Naive thymus-derived CD8-positive, alpha-beta T cell (primary cell): ENCODE measurements around the gene VWC2. TPM values are rescaled to one million over a fixed set of nuclear protein-coding genes. Genes with fewer than 3 reads are reported as not detected.
A peak's percentile ranks its signal among the peaks of the same experiment; 100 is the strongest.

Experiments
- ATAC-seq, 2 donors: fragments of 150-1000 bp; cut with Tn5 transposase in 1 of 2; sonication (Bioruptor Pico), chemical (Tn5 transposase) in 1 of 2; 1 replicate in 1 of 2; 2 replicates in 1 of 2; pipeline ENCODE4 v1.10.0; 2021; ENCODE audit warnings: mild to moderate bottlenecking in 2 of 2, moderate library complexity in 2 of 2
- POLR2A ChIA-PET: fragments of 350-600 bp; sonication (Branson Sonifier 250); formaldehyde crosslinking; loops from one replicate; lab custom pipeline; 2021; ENCODE audit warnings: antibody characterized with exemption; lab: Charles Lee
- DNase-seq, 10 donors: peaks; one replicate each; pipeline versions ENCODE4 v3.0.0 to v3.0.0-alpha.2; 2020 to 2022
- H3K27ac Mint-ChIP-seq, 10 donors: one replicate each; pipeline ENCODE4 v1.8.0; 2020 to 2022; ENCODE audit warnings: mild to moderate bottlenecking in 10 of 10, mixed read lengths in 10 of 10, moderate library complexity in 4 of 10, inconsistent platforms in 1 of 10
- H3K27me3 Mint-ChIP-seq, 5 donors: one replicate each; pipeline ENCODE4 v1.8.0; 2021 to 2022; ENCODE audit warnings: mixed read lengths in 5 of 5
- H3K36me3 Mint-ChIP-seq, 3 donors: one replicate each; pipeline ENCODE4 v1.8.0; 2020 to 2022; ENCODE audit warnings: mixed read lengths in 3 of 3, mild to moderate bottlenecking in 2 of 3, inconsistent platforms in 1 of 3
- H3K4me1 Mint-ChIP-seq, 4 donors: one replicate each; pipeline ENCODE4 v1.8.0; 2021 to 2022; ENCODE audit warnings: mixed read lengths in 4 of 4
- H3K4me3 Mint-ChIP-seq, 10 donors: one replicate each; pipeline ENCODE4 v1.8.0; 2020 to 2022; ENCODE audit warnings: mild to moderate bottlenecking in 10 of 10, mixed read lengths in 10 of 10, moderate library complexity in 6 of 10, inconsistent platforms in 1 of 10
- H3K9me3 Mint-ChIP-seq, 9 donors: one replicate each; pipeline ENCODE4 v1.8.0; 2020 to 2022; ENCODE audit warnings: mixed read lengths in 9 of 9, mild to moderate bottlenecking in 3 of 9, inconsistent platforms in 1 of 9, moderate library complexity in 1 of 9
- polyA plus RNA-seq, 3 donors: library from polyadenylated mRNA; unstranded; fragments of 300-500 nt; fragmentation: Illumina TruSeq; gene quantifications; one replicate each; pipeline ENCODE4 v1.2.3, GENCODE V29; 2021
- total RNA-seq, 8 experiments: library from RNA in 2 of 8; stranded (reverse) in 2 of 8; gene quantifications; one replicate each; pipeline ENCODE4 v1.2.3 and lab custom pipeline; 2021 to 2026

VWC2 gene
- total and polyA plus RNA-seq, 5 experiments from 2014 or later = 0.01 TPM; not detected in 4

GRCh38 chr7:49772916-49773217 is 571 bp upstream of the VWC2 start:
- H3K9me3 Mint-ChIP-seq = peaks cover 0 to 6% (median 0%) of the 10 kb centered on the region in 9 donors
- DNase-seq (no peak), ATAC-seq (no peak)
- H3K4me1 Mint-ChIP-seq = peaks cover 5 to 12% (median 9%) of the 10 kb centered on the region in 4 donors
- POLR2A ChIA-PET = no interaction called here
- H3K27me3 Mint-ChIP-seq = peaks cover 27 to 77% (median 54%) of the 10 kb centered on the region in 5 donors
- H3K27ac Mint-ChIP-seq = no peak overlapping the region
- peaks cover 0 to 7% (median 5%) of the 10 kb centered on the region in 3 donors for H3K36me3 Mint-ChIP-seq
- peak overlapping the region in 6 of 10 donors; percentile 19 to 80 (median 55) for H3K4me3 Mint-ChIP-seq

- POLR2A ChIA-PET = no interaction called here
- peaks cover 5 to 12% (median 9%) of the 10 kb centered on the region in 4 donors for H3K4me1 Mint-ChIP-seq
- H3K27ac Mint-ChIP-seq = no peak overlapping the region
- H3K36me3 Mint-ChIP-seq = peaks cover 0 to 7% (median 5%) of the 10 kb centered on the region in 3 donors
- H3K9me3 Mint-ChIP-seq = peaks cover 0 to 4% (median 0%) of the 10 kb centered on the region in 9 donors
- H3K27me3 Mint-ChIP-seq = peaks cover 29 to 79% (median 57%) of the 10 kb centered on the region in 5 donors
- ATAC-seq = no peak
- DNase-seq = no peak
- no peak overlapping the region for H3K4me3 Mint-ChIP-seq
Observed at GRCh38 chr7:49773936-49774458, 559 bp downstream of the VWC2 start.

DNA sequence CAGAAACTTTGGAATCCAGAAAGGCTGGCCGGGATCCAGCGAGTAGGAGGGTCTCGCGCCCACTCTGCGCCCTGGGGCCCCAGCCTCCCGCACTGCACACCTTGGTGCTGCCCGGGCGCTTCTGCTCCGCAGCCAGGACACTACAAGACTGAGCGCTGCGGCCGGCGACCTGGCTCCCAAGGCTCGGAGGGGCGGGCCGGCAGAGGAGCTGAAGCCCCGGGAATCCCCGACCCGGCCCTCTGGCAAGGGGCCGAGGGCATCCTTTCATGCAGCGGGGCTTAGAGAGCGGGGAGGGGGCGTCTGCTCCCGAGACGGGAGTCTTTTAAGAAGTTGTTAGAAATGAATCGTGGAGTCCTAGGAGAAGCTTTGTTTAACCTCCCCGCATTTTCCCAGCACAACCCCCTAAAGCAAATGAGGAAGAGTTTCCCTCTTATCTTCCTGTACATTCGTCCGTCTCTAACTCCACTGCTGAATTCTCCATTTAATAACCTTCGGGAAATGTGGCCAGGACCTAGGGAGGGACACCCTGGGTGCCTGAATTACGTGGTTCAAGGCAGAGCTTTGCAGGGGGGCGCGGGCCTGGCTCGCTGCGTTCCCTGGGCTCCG is 1.1 kb downstream of the VWC2 start:
- peak overlapping the region in 3 of 10 donors; percentile 36 to 70 (median 36) for H3K4me3 Mint-ChIP-seq
- ATAC-seq (no peak), DNase-seq (no peak)
- POLR2A ChIA-PET = no interaction called here
- peaks cover 5 to 12% (median 9%) of the 10 kb centered on the region in 4 donors for H3K4me1 Mint-ChIP-seq
- H3K27me3 Mint-ChIP-seq = peaks cover 29 to 79% (median 56%) of the 10 kb centered on the region in 5 donors
- H3K9me3 Mint-ChIP-seq = peaks cover 0 to 4% (median 0%) of the 10 kb centered on the region in 9 donors
- no peak overlapping the region for H3K27ac Mint-ChIP-seq
- peaks cover 0 to 7% (median 5%) of the 10 kb centered on the region in 3 donors for H3K36me3 Mint-ChIP-seq

DNA sequence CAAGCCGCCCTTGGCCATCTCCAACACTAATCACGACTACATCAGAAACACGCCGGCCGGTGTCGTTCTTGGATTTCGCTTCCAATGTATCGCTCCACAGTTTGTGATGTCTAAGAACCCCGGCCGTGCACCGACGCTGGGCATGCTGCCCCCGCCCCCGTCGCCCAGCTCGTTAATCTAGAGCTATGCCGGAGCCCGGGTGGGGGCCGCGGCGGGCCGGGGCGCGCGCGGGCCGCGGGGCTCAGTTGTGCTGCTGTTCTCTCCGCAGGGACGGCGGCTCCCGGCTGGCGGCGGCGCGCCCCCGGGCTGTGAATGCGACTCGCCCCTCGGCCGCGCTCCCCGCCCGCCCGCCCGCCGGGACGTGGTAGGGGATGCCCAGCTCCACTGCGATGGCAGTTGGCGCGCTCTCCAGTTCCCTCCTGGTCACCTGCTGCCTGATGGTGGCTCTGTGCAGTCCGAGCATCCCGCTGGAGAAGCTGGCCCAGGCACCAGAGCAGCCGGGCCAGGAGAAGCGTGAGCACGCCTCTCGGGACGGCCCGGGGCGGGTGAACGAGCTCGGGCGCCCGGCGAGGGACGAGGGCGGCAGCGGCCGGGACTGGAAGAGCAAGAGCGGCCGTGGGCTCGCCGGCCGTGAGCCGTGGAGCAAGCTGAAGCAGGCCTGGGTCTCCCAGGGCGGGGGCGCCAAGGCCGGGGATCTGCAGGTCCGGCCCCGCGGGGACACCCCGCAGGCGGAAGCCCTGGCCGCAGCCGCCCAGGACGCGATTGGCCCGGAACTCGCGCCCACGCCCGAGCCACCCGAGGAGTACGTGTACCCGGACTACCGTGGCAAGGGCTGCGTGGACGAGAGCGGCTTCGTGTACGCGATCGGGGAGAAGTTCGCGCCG is 1.9 kb downstream of the VWC2 start:
- no peak for DNase-seq
- no peak for ATAC-seq
- Mint-ChIP-seq H3K4me1 (peaks cover 5 to 12% (median 9%) of the 10 kb centered on the region in 4 donors), H3K4me3 (peak overlapping the region in 3 of 10 donors; percentile 36 to 70 (median 36)), H3K9me3 (peaks cover 0 to 4% (median 0%) of the 10 kb centered on the region in 9 donors), H3K36me3 (peaks cover 0 to 7% (median 5%) of the 10 kb centered on the region in 3 donors), H3K27me3 (peaks cover 29 to 79% (median 54%) of the 10 kb centered on the region in 5 donors), H3K27ac (no peak overlapping the region)
- POLR2A ChIA-PET = no interaction called here

- H3K4me1 Mint-ChIP-seq = peaks cover 5 to 12% (median 9%) of the 10 kb centered on the region in 4 donors
- POLR2A ChIA-PET = no interaction called here
- ATAC-seq = no peak
- peaks cover 0 to 4% (median 0%) of the 10 kb centered on the region in 9 donors for H3K9me3 Mint-ChIP-seq
- no peak overlapping the region for H3K27ac Mint-ChIP-seq
- no peak overlapping the region for H3K4me3 Mint-ChIP-seq
- no peak for DNase-seq
- peaks cover 0 to 7% (median 5%) of the 10 kb centered on the region in 3 donors for H3K36me3 Mint-ChIP-seq
- peaks cover 27 to 77% (median 51%) of the 10 kb centered on the region in 5 donors for H3K27me3 Mint-ChIP-seq
Observed at GRCh38 chr7:49775949-49776443, 2.6 kb downstream of the VWC2 start.

GRCh38 chr7:49776994-49777393 is 3.6 kb downstream of the VWC2 start:
- DNase-seq (no peak), ATAC-seq (no peak)
- Mint-ChIP-seq H3K4me1 (peaks cover 5 to 12% (median 9%) of the 10 kb centered on the region in 4 donors), H3K4me3 (no peak overlapping the region), H3K36me3 (peaks cover 0 to 5% (median 4%) of the 10 kb centered on the region in 3 donors), H3K9me3 (peaks cover 0 to 4% (median 0%) of the 10 kb centered on the region in 9 donors), H3K27ac (no peak overlapping the region), H3K27me3 (peaks cover 22 to 77% (median 47%) of the 10 kb centered on the region in 5 donors)
- POLR2A ChIA-PET = no interaction called here

DNA sequence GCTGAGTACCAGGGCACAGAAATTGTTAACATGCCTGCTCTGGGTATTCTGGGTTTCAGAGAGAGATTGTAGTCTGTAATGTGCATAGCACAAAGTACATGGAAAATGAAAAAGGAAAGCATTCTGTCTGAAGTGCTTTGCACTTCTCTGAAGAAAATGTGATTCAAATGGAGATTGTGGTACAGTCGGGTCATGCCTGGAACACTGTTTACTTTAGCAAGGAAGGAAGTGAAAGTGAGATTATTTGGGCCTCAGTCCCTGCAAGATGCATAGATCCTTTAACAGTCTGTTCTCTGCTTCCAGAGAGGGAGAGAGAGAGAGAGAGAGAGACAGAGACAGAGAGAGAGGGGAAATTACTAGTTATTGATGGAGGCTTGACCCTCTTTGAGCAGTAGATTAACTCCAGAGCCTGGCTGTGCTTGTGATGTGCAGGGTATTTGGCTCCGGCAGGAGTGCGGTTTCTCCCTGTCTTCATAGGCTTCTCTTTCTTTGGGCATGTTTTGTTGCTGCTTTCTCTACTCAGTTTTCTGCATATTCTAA is 5.4 kb downstream of the VWC2 start:
- DNase-seq = no peak
- no peak overlapping the region for H3K4me3 Mint-ChIP-seq
- no peak overlapping the region for H3K27ac Mint-ChIP-seq
- H3K27me3 Mint-ChIP-seq = peaks cover 19 to 69% (median 34%) of the 10 kb centered on the region in 5 donors
- H3K4me1 Mint-ChIP-seq = peaks cover 0 to 5% (median 2%) of the 10 kb centered on the region in 4 donors
- no peak for ATAC-seq
- H3K9me3 Mint-ChIP-seq = peaks cover 0 to 2% (median 0%) of the 10 kb centered on the region in 9 donors
- POLR2A ChIA-PET = no interaction called here
- no peaks in the 10 kb centered on the region for H3K36me3 Mint-ChIP-seq

GRCh38 chr7:49780953-49781352 is 7.5 kb downstream of the VWC2 start:
- H3K4me1 Mint-ChIP-seq = peaks cover 0 to 2% (median 0%) of the 10 kb centered on the region in 4 donors
- ATAC-seq (no peak), DNase-seq (no peak)
- H3K9me3 Mint-ChIP-seq = peaks cover 0 to 6% (median 0%) of the 10 kb centered on the region in 9 donors
- H3K4me3 Mint-ChIP-seq = no peak overlapping the region
- no peak overlapping the region for H3K27ac Mint-ChIP-seq
- POLR2A ChIA-PET = no interaction called here
- H3K36me3 Mint-ChIP-seq = no peaks in the 10 kb centered on the region
- peaks cover 16 to 57% (median 30%) of the 10 kb centered on the region in 5 donors for H3K27me3 Mint-ChIP-seq

DNA sequence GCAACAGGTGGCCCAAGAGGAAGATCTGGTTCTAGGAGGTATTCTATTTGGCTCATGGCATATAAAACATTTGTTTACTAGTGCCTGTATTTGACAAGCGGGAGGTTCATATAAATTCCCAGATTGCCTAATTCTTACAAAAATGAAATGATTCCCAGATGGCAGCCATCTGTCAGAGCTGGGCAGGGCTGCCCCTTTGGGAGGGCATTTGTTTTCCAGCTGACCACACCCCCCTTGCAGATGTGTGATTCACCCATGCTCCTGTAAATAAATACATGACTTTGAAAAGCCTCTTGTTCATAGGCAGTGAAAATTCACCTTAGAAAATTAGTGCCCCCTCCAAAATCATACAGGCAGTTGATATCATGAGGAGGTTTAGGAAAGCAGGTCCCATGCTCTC is 8.6 kb downstream of the VWC2 start:
- H3K27ac Mint-ChIP-seq = no peak overlapping the region
- POLR2A ChIA-PET = no interaction called here
- H3K4me1 Mint-ChIP-seq = no peaks in the 10 kb centered on the region
- ATAC-seq = no peak
- peaks cover 0 to 6% (median 0%) of the 10 kb centered on the region in 9 donors for H3K9me3 Mint-ChIP-seq
- no peak for DNase-seq
- H3K4me3 Mint-ChIP-seq = no peak overlapping the region
- H3K36me3 Mint-ChIP-seq = no peaks in the 10 kb centered on the region
- H3K27me3 Mint-ChIP-seq = peaks cover 13 to 55% (median 21%) of the 10 kb centered on the region in 5 donors

DNA sequence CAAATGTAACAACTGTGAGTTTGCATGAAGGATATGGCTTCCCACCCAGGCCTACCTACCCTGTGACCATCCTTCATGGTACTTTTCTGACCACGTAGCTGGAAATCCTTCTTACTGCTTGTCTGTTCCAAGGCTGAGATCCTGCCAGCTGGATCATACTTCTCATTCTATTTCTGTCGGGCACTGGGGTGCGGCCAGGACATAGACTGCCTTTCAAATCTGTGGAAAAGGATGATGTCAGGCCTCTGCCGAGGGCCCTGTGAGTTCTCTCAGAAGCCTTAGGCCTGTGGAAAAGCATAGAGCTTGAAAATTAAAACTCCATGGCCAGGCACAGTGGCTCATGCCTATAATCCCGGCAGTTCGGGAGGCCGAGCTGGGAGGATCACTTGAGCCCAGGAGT is 10.0 kb downstream of the VWC2 start:
- H3K4me3 Mint-ChIP-seq = no peak overlapping the region
- POLR2A ChIA-PET = no interaction called here
- DNase-seq = no peak

DNA sequence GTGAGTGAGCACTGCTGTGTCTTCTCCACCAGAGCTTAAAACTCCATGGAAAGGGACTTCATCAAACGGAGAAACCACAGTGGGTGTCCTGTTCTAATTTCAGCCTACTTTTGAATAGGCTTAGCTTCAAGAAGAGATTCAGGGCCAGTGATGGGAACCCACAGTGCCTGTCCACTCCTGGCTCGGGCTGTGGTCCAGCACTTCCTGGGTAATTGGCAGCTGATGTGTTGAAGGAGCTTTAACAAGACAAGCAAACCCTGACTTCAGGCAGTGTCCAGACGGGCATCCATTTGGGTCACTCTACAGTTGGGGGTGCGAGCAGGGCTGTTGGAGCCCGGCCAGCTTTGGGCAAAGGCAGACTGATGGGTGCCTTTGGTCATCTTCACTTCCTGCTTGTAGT is 14.5 kb downstream of the VWC2 start:
- no peak for ATAC-seq

More for the DNA sequence above, 10.0 kb downstream of the VWC2 start:
- ATAC-seq = no peak
- no peaks in the 10 kb centered on the region for H3K36me3 Mint-ChIP-seq
- no peak overlapping the region for H3K27ac Mint-ChIP-seq
- H3K27me3 Mint-ChIP-seq = peaks cover 14 to 42% (median 17%) of the 10 kb centered on the region in 5 donors
- no peaks in the 10 kb centered on the region for H3K4me1 Mint-ChIP-seq
- peaks cover 0 to 7% (median 0%) of the 10 kb centered on the region in 9 donors for H3K9me3 Mint-ChIP-seq

DNA sequence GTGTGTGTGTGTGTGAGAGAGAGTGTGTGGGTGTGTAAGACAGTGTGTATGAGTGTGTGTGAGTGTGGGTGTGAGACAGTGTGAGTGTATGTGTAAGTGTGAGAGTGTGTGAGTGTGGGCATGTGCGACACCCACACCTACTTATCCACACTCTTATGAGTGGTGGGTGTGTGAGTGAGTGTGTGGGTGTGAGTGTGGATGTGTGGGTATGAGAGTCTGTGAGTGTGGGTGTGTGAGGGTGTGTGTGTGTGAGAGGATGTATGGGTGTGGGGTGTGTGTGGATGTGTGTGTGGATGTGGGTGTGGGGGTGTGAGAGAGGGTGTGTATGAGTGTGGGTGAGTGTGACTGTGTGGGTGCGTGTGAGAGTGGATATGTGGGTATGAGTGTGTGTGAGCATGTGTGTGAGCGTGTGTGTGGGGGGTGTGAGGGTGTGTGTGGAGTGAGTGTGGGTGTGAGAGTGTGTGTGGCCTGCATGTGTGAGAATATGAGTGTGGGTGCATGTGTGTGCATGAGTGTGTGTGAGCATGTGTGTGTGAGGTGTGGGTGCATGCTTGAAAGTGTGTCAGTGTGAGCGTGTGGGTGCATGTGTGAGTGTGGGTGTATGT is 15.1 kb downstream of the VWC2 start:
- H3K27ac Mint-ChIP-seq = no peak overlapping the region
- H3K36me3 Mint-ChIP-seq = no peaks in the 10 kb centered on the region
- H3K9me3 Mint-ChIP-seq = peaks cover 0 to 15% (median 0%) of the 10 kb centered on the region in 9 donors
- POLR2A ChIA-PET = no interaction called here
- H3K27me3 Mint-ChIP-seq = peaks cover 0 to 15% (median 6%) of the 10 kb centered on the region in 5 donors
- no peak overlapping the region for H3K4me3 Mint-ChIP-seq
- DNase-seq = no peak
- ATAC-seq = no peak
- H3K4me1 Mint-ChIP-seq = no peaks in the 10 kb centered on the region

More for the DNA sequence above, 14.5 kb downstream of the VWC2 start:
- no peaks in the 10 kb centered on the region for H3K4me1 Mint-ChIP-seq
- H3K27ac Mint-ChIP-seq = no peak overlapping the region
- H3K4me3 Mint-ChIP-seq = no peak overlapping the region
- peaks cover 0 to 15% (median 0%) of the 10 kb centered on the region in 9 donors for H3K9me3 Mint-ChIP-seq
- peaks cover 0 to 12% (median 6%) of the 10 kb centered on the region in 5 donors for H3K27me3 Mint-ChIP-seq
- no peak for DNase-seq
- no peaks in the 10 kb centered on the region for H3K36me3 Mint-ChIP-seq
- POLR2A ChIA-PET = no interaction called here
